ENCODE measurements around the gene POLE.

DNA sequence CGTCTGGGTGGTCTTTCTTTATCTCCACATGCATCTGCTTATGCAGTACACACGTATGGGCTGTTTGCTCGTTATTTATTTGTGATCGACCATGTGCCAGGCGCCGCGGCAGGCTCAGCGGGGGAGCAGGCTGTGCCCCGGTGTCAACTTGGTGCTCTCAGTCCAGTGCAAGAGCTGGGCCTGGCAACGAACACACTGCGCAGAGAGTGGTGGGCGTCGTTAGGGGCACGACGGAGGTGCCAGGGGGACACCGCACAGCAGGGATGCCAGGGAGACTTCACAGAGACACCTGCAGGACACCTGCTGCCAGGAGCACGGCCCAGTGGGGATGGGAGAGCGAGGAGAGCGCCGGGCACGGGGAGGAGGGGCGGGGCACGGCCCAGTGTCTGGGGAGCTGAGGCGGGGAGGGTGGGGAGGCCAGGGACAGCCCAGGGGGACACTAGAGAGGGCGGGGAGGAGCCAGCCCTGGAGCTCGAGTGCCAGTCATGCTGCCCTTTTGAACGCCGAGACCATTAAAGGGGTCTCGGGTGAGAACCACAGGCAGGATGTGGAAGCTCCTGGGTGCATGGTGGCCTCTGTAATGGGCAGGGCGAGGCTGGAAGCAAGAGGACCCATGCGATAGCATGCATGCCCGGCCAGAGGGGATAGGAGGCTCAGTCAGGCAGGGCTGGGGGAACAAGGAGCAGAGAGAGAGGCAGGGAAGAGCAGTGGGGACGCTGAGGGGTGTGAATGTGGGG lies 76.1 kb downstream of the POLE start:
- TF ChIP-seq CTCF (conservative IDR thresholded peaks at IDR 0.05; ENCODE audit: low read length): no peak
- TF ChIP-seq EZH2phosphoT487 (IDR thresholded peaks at IDR 0.05; ENCODE audit: borderline replicate concordance, low read depth, low read length): no peak
